Mesodermal cell (in vitro differentiated cells): ENCODE measurements around the gene ATP5PO.

Experiments used
- H3K27ac ChIP-seq: 2 replicates; pipeline ENCODE4 v1.7.0; 2013; ENCODE audit warnings: mild to moderate bottlenecking, low read depth, low read length, moderate library complexity; ENCODE audit not compliant: severe bottlenecking
- H3K36me3 ChIP-seq: 2 replicates; pipeline ENCODE4 v1.7.1; 2013; ENCODE audit warnings: mild to moderate bottlenecking, low read length, moderate library complexity; ENCODE audit not compliant: control insufficient read depth, insufficient read depth
- H3K4me1 ChIP-seq: one replicate; pipeline ENCODE4 v1.7.1; 2013; ENCODE audit warnings: mild to moderate bottlenecking, low read length; ENCODE audit not compliant: insufficient read depth, control insufficient read depth, poor library complexity, severe bottlenecking
- H3K4me3 ChIP-seq: 2 replicates; pipeline ENCODE4 v1.7.0; 2013; ENCODE audit warnings: low read length, control low read depth, mild to moderate bottlenecking; ENCODE audit not compliant: insufficient read depth, poor library complexity, severe bottlenecking; ENCODE audit errors: extremely low read depth
- H3K9me3 ChIP-seq: 2 replicates; pipeline ENCODE4 v1.7.1; 2013; ENCODE audit warnings: mild to moderate bottlenecking, low read length, moderate library complexity; ENCODE audit not compliant: control insufficient read depth
- WGBS, 2 experiments: methylation state at CpG; one replicate each; pipeline ENCODE4 v1.1.5; 2013; ENCODE audit warnings: missing lambda C conversion rate in 2 of 2; ENCODE audit not compliant: insufficient coverage in 2 of 2; 5-methylcytosine and 5-hydroxymethylcytosine counted together

The ATP5PO gene

GRCh38 chr21:33884376-33885171 is 31.0 kb downstream of the ATP5PO start:
- Histone ChIP-seq H3K4me3 (no peak overlapping the region), H3K9me3 (no peaks in the 10 kb centered on the region), H3K36me3 (no peaks in the 10 kb centered on the region), H3K27ac (no peak overlapping the region), H3K4me1 (no peaks in the 10 kb centered on the region)
- WGBS, 2 experiments, result 89 to 94% methylated on average over 20 of the region's 20 CpGs

GRCh38 chr21:33883118-33883517 is 32.5 kb downstream of the ATP5PO start:
- H3K4me3 ChIP-seq, result no peak overlapping the region
- H3K36me3 ChIP-seq, result no peaks in the 10 kb centered on the region
- no peak overlapping the region for H3K27ac ChIP-seq
- no peaks in the 10 kb centered on the region for H3K9me3 ChIP-seq
- 91 to 97% methylated on average over 8 of the region's 12 CpGs for WGBS, 2 experiments
- no peaks in the 10 kb centered on the region for H3K4me1 ChIP-seq

DNA sequence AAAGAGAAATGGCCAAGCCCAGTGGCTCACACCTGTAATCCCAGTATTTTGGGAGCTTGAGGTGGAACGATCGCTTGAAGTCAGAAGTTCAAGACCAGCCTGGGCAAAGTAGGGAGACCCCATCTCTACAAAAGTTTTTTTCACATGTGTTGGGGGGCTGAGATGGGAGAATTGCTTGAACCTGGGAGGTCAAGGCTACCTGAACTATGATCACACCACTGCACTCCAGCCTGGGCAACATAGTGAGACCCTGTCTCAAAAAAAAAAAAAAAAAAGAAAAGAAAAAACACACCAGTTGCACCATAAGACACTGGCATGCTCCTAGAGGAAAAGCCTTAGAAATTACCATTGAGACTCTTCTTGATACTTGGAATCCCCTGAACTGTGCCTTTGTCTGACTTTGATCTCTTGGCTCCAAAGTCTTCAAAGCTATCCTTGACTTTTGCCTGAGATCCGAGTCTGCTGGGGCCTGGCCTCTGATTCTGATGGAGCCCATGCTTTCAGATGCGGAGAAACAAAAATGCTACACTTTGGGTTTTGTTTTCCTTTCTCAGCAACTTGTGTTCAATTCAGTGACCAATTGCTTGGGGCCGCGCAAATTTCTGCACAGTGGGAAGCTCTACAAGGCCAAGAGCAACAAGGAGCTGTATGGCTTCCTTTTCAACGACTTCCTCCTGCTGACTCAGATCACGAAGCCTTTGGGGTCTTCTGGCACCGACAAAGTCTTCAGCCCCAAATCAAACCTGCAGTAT is 33.7 kb downstream of the ATP5PO start:
- WGBS, 2 experiments, result 85 to 98% methylated on average over 6 to 7 of the region's 9 CpGs
- H3K4me3 ChIP-seq, result no peak overlapping the region
- no peak overlapping the region for H3K27ac ChIP-seq
- H3K36me3 ChIP-seq, result no peaks in the 10 kb centered on the region
- no peaks in the 10 kb centered on the region for H3K4me1 ChIP-seq
- H3K9me3 ChIP-seq, result no peaks in the 10 kb centered on the region

DNA sequence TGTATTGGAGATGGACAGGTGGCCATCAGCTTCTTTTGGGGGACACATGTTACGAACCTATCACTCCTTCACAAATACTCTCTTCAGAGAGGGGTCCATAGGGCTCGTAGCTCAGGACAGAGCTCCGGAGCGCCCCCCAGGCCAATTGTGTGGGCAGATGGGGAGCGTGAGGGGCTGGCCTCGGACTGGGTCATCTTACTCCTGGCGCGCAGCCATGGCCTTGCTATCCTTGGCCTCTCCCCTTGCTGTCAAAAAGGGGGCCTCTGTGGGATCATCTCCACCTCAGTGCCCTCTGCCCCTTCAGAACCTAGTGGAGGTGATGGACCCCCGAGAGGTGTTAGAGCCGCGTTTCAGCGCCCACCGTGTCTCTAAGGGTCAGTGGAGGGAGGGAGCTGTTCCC is 35.0 kb downstream of the ATP5PO start:
- H3K9me3 ChIP-seq, result no peaks in the 10 kb centered on the region
- no peaks in the 10 kb centered on the region for H3K36me3 ChIP-seq
- no peak overlapping the region for H3K4me3 ChIP-seq
- WGBS, 2 experiments, result 88 to 96% methylated on average over 12 to 13 of the region's 13 CpGs
- no peak overlapping the region for H3K27ac ChIP-seq
- H3K4me1 ChIP-seq, result no peaks in the 10 kb centered on the region

GRCh38 chr21:33878824-33879223 is 36.8 kb downstream of the ATP5PO start:
- H3K27ac ChIP-seq, result no peak overlapping the region
- H3K9me3 ChIP-seq, result no peaks in the 10 kb centered on the region
- H3K36me3 ChIP-seq, result no peaks in the 10 kb centered on the region
- 90 to 94% methylated on average over 5 to 6 of the region's 6 CpGs for WGBS, 2 experiments
- no peak overlapping the region for H3K4me3 ChIP-seq
- no peaks in the 10 kb centered on the region for H3K4me1 ChIP-seq

DNA sequence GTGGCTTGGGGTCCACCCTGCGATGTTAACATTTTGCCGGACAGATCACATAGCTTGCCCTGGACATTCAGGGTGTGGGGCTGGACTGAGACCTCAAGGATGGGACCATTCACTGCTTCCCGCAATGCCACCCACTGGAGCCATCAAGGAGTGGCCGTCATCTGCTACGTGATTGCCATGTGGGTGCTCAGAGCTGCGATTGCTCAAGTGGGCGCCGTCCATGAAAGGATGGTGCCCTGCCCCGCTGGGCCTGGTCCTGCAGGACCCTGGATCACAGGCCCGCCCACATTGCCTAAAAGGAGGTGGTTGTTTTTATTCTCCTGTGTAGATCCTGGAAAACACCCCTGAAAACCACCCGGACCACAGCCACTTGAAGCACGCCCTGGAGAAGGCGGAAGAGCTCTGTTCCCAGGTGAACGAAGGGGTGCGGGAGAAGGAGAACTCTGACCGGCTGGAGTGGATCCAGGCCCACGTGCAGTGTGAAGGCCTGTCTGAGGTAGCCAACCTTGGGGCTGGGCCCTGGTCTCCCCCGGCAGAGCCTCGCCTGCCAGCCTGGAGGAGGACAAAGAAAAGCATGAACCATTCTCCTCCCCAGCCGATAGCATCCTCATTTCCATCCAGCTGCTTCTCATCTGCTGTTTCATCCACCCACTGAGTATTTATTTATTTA is 40.4 kb downstream of the ATP5PO start:
- WGBS, 2 experiments, result 94 to 95% methylated on average over 15 to 18 of the region's 20 CpGs
- no peak overlapping the region for H3K27ac ChIP-seq
- no peak overlapping the region for H3K4me3 ChIP-seq
- H3K9me3 ChIP-seq, result no peaks in the 10 kb centered on the region
- H3K36me3 ChIP-seq, result no peaks in the 10 kb centered on the region
- H3K4me1 ChIP-seq, result no peaks in the 10 kb centered on the region

GRCh38 chr21:33874161-33874560 is 41.4 kb downstream of the ATP5PO start:
- no peaks in the 10 kb centered on the region for H3K4me1 ChIP-seq
- H3K9me3 ChIP-seq, result no peaks in the 10 kb centered on the region
- H3K36me3 ChIP-seq, result no peaks in the 10 kb centered on the region
- H3K27ac ChIP-seq, result no peak overlapping the region
- H3K4me3 ChIP-seq, result no peak overlapping the region
- 96 to 100% methylated on average over 6 to 7 of the region's 7 CpGs for WGBS, 2 experiments

- Histone ChIP-seq H3K9me3 (no peaks in the 10 kb centered on the region), H3K4me3 (no peak overlapping the region), H3K4me1 (no peaks in the 10 kb centered on the region), H3K36me3 (no peaks in the 10 kb centered on the region), H3K27ac (no peak overlapping the region)
- 95 to 98% methylated on average over 4 of the region's 4 CpGs for WGBS, 2 experiments
Measured at GRCh38 chr21:33872881-33873515, 42.6 kb downstream of the ATP5PO start.

GRCh38 chr21:33871171-33871570 is 44.4 kb downstream of the ATP5PO start:
- no peaks in the 10 kb centered on the region for H3K36me3 ChIP-seq
- H3K27ac ChIP-seq, result no peak overlapping the region
- H3K4me3 ChIP-seq, result no peak overlapping the region
- H3K9me3 ChIP-seq, result no peaks in the 10 kb centered on the region
- no peaks in the 10 kb centered on the region for H3K4me1 ChIP-seq
- WGBS, 2 experiments, result 87 to 96% methylated on average over 3 to 4 of the region's 5 CpGs

DNA sequence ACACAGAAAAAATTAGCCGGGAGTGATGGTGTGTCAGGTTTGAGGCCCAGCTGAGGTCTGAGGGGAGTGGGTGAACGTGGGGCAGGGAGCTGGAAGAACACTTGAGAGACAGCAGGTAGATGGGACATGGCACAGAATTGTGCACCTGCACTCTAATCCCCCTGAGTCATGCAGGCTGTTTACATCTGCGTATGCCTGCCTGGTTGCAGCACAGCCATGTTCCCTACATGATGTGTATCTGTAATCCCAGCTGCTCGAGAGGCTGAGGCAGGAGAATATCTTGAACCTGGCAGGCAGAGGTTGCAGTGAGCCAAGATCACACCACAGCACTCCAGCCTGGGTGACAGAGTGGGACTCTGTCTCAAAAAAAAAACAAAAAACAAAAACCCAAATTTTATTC is 44.8 kb downstream of the ATP5PO start:
- Histone ChIP-seq H3K9me3 (no peaks in the 10 kb centered on the region), H3K4me1 (no peaks in the 10 kb centered on the region), H3K27ac (no peak overlapping the region), H3K4me3 (no peak overlapping the region), H3K36me3 (no peaks in the 10 kb centered on the region)
- 87 to 88% methylated on average over 4 of the region's 4 CpGs for WGBS, 2 experiments
